Activated CD4-positive, alpha-beta memory T cell treated with anti-CD3 and anti-CD28 coated beads for 36 hours (primary cell): ENCODE results near the gene ZNF555. TPM values are rescaled to one million over a fixed set of nuclear protein-coding genes. Genes with fewer than 3 reads are reported as not detected.
A peak's percentile ranks its signal among the peaks of the same experiment; 100 is the strongest.

ENCODE experiments used
- CTCF ChIA-PET: fragments of 350-600 bp; sonication (Branson Sonifier 250); formaldehyde crosslinking; loops from one replicate; lab custom pipeline; 2021; ENCODE audit warnings: antibody characterized with exemption, inconsistent platforms; lab: Charles Lee
- POLR2A ChIA-PET: fragments of 350-600 bp; sonication (Branson Sonifier 250); formaldehyde crosslinking; loops from one replicate; lab custom pipeline; 2021; ENCODE audit warnings: antibody characterized with exemption; lab: Charles Lee
- DNase-seq: peaks from one replicate; pipeline ENCODE4 v3.0.0-alpha.2; 2020
- H3K27ac Mint-ChIP-seq: one replicate; pipeline ENCODE4 v1.8.0; 2021; ENCODE audit warnings: mixed read lengths
- H3K27me3 Mint-ChIP-seq: one replicate; pipeline ENCODE4 v1.8.0; 2021; ENCODE audit warnings: mixed read lengths
- H3K36me3 Mint-ChIP-seq: one replicate; pipeline ENCODE4 v1.8.0; 2021; ENCODE audit warnings: mixed read lengths
- H3K4me1 Mint-ChIP-seq: one replicate; pipeline ENCODE4 v1.8.0; 2021; ENCODE audit warnings: low read depth, mixed read lengths
- H3K4me3 Mint-ChIP-seq: one replicate; pipeline ENCODE4 v1.8.0; 2021; ENCODE audit warnings: mild to moderate bottlenecking, mixed read lengths
- H3K9me3 Mint-ChIP-seq: one replicate; pipeline ENCODE4 v1.8.0; 2021; ENCODE audit warnings: mixed read lengths
- intact Hi-C: fragments of 100-400 bp; cut with micrococcal nuclease; formaldehyde crosslinking; loops from one replicate; pipeline ENCODE4 v1.15.1; 2023
- total RNA-seq, 2 experiments: library from RNA; stranded (reverse); gene quantifications; one replicate each; pipeline ENCODE4 v1.2.3, GENCODE V29; 2021

ZNF555 gene
- total RNA-seq, 2 experiments from 2014 or later = 3.6 to 3.8 TPM

DNA sequence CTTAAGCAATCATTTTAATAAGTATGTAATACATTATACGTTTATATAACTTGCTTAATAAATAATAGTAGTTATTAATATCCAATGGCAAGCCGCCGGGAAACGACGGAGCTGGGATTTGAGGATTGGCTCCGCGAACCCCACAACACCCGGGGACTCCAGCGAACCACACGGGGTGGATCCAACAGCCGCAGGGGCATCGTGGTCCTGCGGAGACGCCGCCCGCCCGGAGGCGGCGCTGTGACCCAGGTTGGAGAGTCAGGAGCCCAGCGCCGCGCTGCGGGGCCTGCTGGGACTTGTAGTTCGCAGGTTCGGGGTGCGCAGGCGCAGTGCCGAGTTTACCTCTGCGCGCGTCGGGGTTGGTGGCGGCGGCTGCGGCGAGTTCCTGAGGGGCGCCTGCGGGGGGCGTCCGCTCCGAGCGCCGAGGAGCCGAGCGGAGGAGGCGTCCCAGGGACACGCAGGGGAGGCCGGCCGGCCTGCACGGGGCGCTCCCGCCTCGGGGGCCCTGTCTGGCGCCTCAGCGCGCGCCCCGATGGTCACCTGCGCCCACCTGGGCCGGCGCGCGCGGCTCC is 21.6 kb upstream of the ZNF555 start, which contains the start of gene ZNF554:
Gene ZNF554, plus strand, starts transcription at position 329 of the 572 bp plus-strand sequence. Its CDS starts 204 bp downstream, at position 533.
- no peak within 1 kb of the TSS for H3K27ac Mint-ChIP-seq
- peaks cover 2% of the 10 kb centered on the region for H3K36me3 Mint-ChIP-seq
- no peaks in the 10 kb centered on the region for H3K27me3 Mint-ChIP-seq
- peak within 1 kb of the TSS; percentile 79 for H3K4me3 Mint-ChIP-seq
- ChIA-PET CTCF (interaction anchor here (0.7 to 1.6 kb wide), 6 partner anchors 8 to 171 kb away, joined by 3 to 6 read pairs (median 4); partner anchors contain the start of gene SGTA), POLR2A (no interaction called here)
- intact Hi-C loops = loop anchor here (1.0 to 10.0 kb wide), 4 partner anchors 21 to 158 kb away; partner anchors contain the start of genes THOP1, TLE6 and ZNF555
- peak; percentile 98 for DNase-seq
- H3K4me1 Mint-ChIP-seq = peaks cover 9% of the 10 kb centered on the region
- no peaks in the 10 kb centered on the region for H3K9me3 Mint-ChIP-seq

DNA sequence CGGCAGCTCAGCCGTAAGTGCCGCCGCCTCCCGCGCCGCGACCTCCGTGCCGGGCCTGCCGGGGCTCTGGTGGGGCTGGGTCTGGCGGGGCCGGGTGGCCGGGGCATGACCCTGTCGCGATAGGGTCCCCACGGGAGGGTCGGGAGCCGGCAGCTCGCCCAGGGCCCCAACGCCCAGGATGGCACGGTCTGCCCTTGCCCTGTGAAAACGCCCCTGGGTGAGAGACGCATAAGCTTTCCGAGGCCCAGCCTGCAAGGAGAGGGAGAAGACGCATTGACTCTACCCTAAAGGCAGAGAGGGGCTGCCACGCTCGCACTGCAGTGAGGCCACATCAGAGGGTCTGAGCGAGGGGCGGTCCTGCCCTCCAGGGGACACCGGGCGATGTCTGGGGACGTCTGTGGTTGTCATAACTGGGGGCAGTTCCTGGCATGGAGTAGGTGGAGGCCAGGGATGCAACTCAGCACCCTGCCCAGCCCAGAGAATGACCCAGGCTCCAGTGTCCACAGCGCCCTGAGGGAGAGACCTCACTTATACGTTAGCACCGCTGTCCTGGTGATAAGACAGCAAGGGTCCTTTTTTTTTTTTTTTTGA is 21.1 kb upstream of the ZNF555 start:
- peak; percentile 20 for DNase-seq
- H3K4me3 Mint-ChIP-seq = peak overlapping the region; percentile 79
- intact Hi-C loops = loop anchor here (10.0 kb wide), 1 partner anchor 55 kb away; no protein-coding TSS in a partner anchor
- CTCF ChIA-PET = interaction anchor here (0.7 to 1.6 kb wide), 2 partner anchors 9 to 172 kb away, joined by 3 to 6 read pairs; no protein-coding TSS in a partner anchor
- peaks cover 4% of the 10 kb centered on the region for H3K36me3 Mint-ChIP-seq
- H3K9me3 Mint-ChIP-seq = no peaks in the 10 kb centered on the region
- H3K27ac Mint-ChIP-seq = no peak overlapping the region
- POLR2A ChIA-PET = no interaction called here
- H3K4me1 Mint-ChIP-seq = peaks cover 9% of the 10 kb centered on the region
- no peaks in the 10 kb centered on the region for H3K27me3 Mint-ChIP-seq

DNA sequence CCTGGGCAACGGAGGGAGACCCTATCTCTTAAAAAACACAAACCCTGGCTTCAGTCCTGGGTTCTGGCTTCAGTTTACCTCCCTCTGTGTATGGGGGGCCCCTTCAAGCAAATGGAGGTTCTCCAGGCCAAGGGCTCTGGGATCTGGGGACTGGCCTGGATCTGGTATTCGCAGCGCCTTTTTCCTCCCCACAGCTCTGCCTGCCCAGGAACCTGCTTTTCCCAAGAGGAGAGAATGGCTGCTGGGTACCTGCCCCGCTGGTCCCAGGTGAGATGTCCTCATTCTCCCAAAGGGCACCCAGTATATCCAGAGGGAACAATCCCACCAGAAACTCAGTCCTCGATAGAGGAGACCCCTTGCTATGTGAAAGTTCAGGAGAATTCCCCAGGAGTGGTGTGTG is 18.4 kb upstream of the ZNF555 start:
- CTCF ChIA-PET = interaction anchor here (1.6 kb wide), 1 partner anchor 18 kb away, joined by 3 read pairs; the partner anchor contains the start of gene ZNF555

DNA sequence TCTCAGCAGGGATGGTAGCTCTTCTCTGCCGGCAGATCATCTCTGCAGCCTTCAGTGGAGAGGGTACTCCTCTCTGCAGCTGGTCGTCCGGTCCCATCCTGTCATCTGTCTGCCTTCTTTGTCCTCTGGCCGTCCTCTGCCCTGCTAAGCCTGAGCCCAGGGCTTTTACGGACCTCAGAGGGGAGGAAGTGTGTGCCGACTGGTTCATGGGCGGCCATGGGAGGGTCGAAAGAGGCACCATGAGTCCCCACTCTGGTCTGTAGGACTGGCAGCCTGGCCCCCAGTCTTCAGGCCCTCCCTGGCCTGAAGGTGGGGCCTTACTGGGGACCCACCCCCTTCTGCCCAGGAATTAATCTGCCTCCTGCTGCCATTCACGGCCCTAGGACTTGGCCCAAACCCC is 17.6 kb upstream of the ZNF555 start:
- no peak overlapping the region for H3K4me3 Mint-ChIP-seq
- ChIA-PET POLR2A (no interaction called here), CTCF (interaction anchor here (1.6 kb wide), 1 partner anchor 17 kb away, joined by 3 read pairs; the partner anchor contains the start of gene ZNF555)

More for the DNA sequence above, 18.4 kb upstream of the ZNF555 start:
- POLR2A ChIA-PET = no interaction called here
- intact Hi-C loops = loop anchor here (10.0 kb wide), 1 partner anchor 52 kb away; no protein-coding TSS in a partner anchor
- peaks cover 3% of the 10 kb centered on the region for H3K9me3 Mint-ChIP-seq
- H3K27me3 Mint-ChIP-seq = no peaks in the 10 kb centered on the region
- DNase-seq = no peak
- no peak overlapping the region for H3K27ac Mint-ChIP-seq
- H3K36me3 Mint-ChIP-seq = peaks cover 13% of the 10 kb centered on the region
- H3K4me3 Mint-ChIP-seq = no peak overlapping the region
- peaks cover 5% of the 10 kb centered on the region for H3K4me1 Mint-ChIP-seq

DNA sequence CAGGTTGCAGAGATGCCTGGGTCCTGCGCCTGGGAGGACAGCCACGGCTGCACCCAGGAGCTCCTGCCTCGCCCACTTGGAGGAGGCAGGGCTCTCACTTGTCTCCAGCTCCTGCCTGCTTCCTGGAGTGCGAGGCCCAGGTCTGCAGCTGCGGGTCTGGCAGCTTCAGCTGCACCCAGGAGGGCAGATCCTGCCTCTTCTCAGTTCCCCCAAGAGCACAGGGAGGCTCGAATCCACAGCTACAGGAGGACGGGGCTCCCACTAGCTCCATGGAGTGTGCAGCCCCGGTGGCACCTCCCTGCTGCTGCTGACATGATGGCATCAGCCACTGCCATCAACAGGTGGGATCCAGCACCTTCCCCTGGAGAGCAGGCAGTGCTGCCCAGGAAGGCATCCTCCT is 17.1 kb upstream of the ZNF555 start:
- POLR2A ChIA-PET = no interaction called here
- Mint-ChIP-seq H3K4me1 (peaks cover 2% of the 10 kb centered on the region), H3K9me3 (peaks cover 11% of the 10 kb centered on the region), H3K27ac (no peak overlapping the region), H3K4me3 (no peak overlapping the region), H3K36me3 (peaks cover 23% of the 10 kb centered on the region), H3K27me3 (no peaks in the 10 kb centered on the region)
- no peak for DNase-seq
- CTCF ChIA-PET = interaction anchor here (1.6 kb wide), 1 partner anchor 17 kb away, joined by 3 read pairs; the partner anchor contains the start of gene ZNF555
- intact Hi-C loops = loop anchor here (10.0 kb wide), 1 partner anchor 51 kb away; no protein-coding TSS in a partner anchor

More for the DNA sequence above, 17.6 kb upstream of the ZNF555 start:
- no peak for DNase-seq
- H3K4me1 Mint-ChIP-seq = peaks cover 2% of the 10 kb centered on the region
- H3K27ac Mint-ChIP-seq = no peak overlapping the region
- H3K9me3 Mint-ChIP-seq = peaks cover 10% of the 10 kb centered on the region
- peaks cover 21% of the 10 kb centered on the region for H3K36me3 Mint-ChIP-seq
- no peaks in the 10 kb centered on the region for H3K27me3 Mint-ChIP-seq
- intact Hi-C loops = loop anchor here (10.0 kb wide), 1 partner anchor 51 kb away; no protein-coding TSS in a partner anchor

DNA sequence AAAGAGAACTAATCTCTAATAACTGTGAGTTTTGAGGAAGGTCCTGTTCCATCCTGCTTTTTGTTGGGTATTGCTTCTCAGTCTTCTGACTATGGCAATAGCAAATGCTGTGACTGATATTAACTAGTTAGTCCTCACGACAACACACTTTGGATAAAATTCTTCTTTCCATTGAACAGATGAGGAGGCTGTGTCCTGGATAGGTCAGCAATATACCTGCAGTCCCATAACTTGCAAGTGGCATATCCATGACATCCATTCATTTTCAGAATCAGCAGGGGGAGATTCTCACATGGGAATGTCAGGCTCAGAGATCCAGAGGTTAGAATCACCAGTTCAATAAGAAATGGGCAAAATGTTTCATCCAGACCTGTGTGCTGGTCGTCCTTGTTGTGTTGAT is 14.3 kb upstream of the ZNF555 start:
- Mint-ChIP-seq H3K9me3 (peaks cover 24% of the 10 kb centered on the region), H3K27me3 (no peaks in the 10 kb centered on the region), H3K4me1 (no peaks in the 10 kb centered on the region), H3K4me3 (no peak overlapping the region), H3K27ac (no peak overlapping the region), H3K36me3 (peaks cover 34% of the 10 kb centered on the region)
- CTCF ChIA-PET = interaction anchor here (1.0 kb wide), 1 partner anchor 179 kb away, joined by 3 read pairs; no protein-coding TSS in a partner anchor
- POLR2A ChIA-PET = no interaction called here
- no peak for DNase-seq
- intact Hi-C loops = loop anchor here (10.0 kb wide), 1 partner anchor 48 kb away; no protein-coding TSS in a partner anchor

DNA sequence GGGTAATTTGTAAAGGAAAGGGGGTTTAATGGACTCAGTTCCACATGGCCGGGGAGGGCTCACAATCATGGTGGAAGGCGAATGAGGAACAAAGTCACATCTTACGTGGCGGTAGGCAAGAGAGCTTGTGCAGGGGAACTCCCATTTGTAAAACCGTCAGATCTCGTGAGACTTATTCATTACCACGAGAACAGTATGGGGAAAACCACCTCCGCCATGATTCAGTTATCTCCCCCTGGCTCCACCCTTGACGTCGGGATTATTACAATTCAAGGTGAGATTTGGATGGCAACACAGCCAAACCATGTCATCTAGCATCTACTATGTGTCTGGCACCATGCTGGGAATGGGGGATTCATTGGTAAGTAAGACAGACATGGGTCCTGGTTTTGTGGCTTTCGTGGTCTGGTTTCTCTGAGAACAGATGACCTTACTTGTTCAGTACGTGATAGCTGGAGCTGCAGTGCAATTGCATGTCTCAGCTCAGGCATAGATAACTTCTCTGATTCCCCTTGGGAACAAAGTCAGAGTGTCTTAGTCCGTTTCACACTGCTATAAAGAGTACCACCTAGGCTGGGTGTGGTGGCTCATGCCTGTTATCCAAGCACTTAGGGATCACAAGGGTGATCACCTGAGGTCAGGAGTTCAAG is 13.3 kb upstream of the ZNF555 start:
- ChIA-PET POLR2A (no interaction called here), CTCF (no interaction called here)
- intact Hi-C loops = loop anchor here (10.0 kb wide), 1 partner anchor 47 kb away; no protein-coding TSS in a partner anchor
- Mint-ChIP-seq H3K27me3 (no peaks in the 10 kb centered on the region), H3K4me1 (no peaks in the 10 kb centered on the region), H3K9me3 (peaks cover 31% of the 10 kb centered on the region), H3K4me3 (no peak overlapping the region), H3K36me3 (peaks cover 43% of the 10 kb centered on the region), H3K27ac (no peak overlapping the region)
- no peak for DNase-seq

DNA sequence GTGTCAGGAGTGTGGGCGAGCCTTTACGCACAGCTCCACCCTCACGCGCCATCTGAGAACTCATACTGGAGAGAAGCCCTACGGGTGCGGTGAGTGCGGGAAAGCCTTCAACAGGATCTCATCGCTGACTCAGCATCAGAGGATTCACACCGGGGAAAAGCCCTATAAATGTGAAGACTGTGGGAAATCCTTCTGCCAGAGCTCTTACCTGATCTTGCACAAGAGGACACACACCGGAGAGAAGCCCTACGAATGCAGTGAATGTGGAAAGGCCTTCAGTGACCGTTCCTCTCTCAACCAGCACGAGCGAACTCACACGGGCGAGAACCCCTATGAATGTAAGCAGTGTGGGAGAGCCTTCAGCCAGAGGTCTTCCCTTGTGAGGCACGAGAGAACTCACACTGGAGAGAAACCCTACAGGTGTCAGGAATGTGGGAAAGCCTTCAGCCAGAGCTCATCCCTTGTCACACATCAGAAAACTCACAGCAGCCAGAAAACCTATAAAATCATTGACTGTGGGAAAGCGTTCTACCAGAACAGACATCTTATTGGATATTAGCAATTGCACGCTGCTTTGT is 6.9 kb upstream of the ZNF555 start:
- Mint-ChIP-seq H3K9me3 (peaks cover 65% of the 10 kb centered on the region), H3K27ac (no peak overlapping the region), H3K27me3 (no peaks in the 10 kb centered on the region), H3K4me1 (no peaks in the 10 kb centered on the region), H3K36me3 (peaks cover 65% of the 10 kb centered on the region), H3K4me3 (no peak overlapping the region)
- no peak for DNase-seq
- POLR2A ChIA-PET = no interaction called here
- intact Hi-C loops = no loop called here
- CTCF ChIA-PET = interaction anchor here (1.0 kb wide), 1 partner anchor 15 kb away, joined by 4 read pairs; no protein-coding TSS in a partner anchor

DNA sequence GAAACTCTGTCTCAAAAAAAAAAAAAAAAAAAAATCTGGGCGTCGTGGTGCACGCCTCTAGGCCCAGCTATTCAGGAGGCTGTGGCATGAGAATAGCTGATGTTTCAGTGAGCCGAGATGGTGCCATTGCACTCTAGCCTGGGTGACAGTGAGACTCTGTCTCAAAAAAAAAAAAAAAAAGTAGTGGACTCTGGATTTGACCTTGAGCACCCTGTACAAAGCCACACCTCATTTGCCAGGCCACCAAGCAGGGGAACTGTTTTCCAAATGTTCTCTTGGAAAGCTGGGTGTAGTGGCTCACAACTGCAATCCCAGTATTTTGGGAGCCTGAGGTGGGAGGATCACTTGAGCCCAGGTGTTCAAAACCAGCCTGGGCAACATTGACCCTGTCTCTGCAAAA is 3.8 kb upstream of the ZNF555 start:
- CTCF ChIA-PET = no interaction called here
- POLR2A ChIA-PET = interaction anchor here (0.7 kb wide), 1 partner anchor 175 kb away, joined by 5 read pairs; no protein-coding TSS in a partner anchor

DNA sequence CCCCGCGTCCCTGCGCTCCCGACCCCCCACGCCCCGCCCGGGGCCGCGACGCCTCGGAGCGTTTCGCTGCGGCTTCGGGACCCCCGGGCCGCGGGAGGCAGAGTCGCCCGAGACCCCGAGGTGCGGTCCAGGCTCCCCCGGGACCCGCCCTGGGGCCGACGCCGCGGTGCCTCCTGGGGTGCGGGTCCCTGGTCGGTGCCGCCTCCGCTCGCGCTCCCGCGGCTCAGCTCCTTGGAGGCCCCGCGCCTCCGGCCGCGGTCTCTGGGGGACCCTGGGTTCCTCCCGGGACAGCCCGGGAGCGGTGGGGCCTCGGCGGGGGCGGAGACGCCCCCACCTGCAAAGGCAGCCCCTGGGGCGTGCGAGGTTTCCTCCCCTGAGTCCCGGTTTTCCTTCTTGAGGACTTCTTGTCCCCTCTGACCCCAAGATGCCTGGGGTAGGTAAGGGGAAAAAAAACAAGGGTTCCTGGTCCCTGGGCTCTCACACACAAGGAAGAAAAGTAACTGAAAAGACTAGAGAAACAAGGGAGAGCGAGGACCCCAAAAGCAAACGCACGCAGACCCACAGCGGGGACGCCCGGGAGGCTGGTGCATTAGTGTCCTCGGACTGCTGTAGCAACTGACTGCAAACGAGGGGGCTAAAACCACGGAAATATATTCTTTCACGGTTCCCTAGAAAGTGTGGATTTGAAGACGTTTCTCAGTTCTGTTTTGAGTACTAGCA is 740 bp downstream of the ZNF555 start:
- H3K27me3 Mint-ChIP-seq = no peaks in the 10 kb centered on the region
- intact Hi-C loops = loop anchor here (2.0 to 5.0 kb wide), 2 partner anchors 23 to 60 kb away; partner anchors contain the start of genes ZNF554 and ZNF57
- ChIA-PET POLR2A (no interaction called here), CTCF (interaction anchor here (0.6 to 1.6 kb wide), 7 partner anchors 8 to 214 kb away, joined by 3 to 5 read pairs (median 3); no protein-coding TSS in a partner anchor)
- peaks cover 8% of the 10 kb centered on the region for H3K9me3 Mint-ChIP-seq
- peaks cover 9% of the 10 kb centered on the region for H3K4me1 Mint-ChIP-seq
- peaks cover 20% of the 10 kb centered on the region for H3K36me3 Mint-ChIP-seq
- DNase-seq = peak; percentile 11
- H3K27ac Mint-ChIP-seq = no peak overlapping the region
- peak overlapping the region; percentile 68 for H3K4me3 Mint-ChIP-seq

More for the DNA sequence above, 3.8 kb upstream of the ZNF555 start:
- intact Hi-C loops = no loop called here
- Mint-ChIP-seq H3K36me3 (peaks cover 54% of the 10 kb centered on the region), H3K27ac (no peak overlapping the region), H3K27me3 (no peaks in the 10 kb centered on the region), H3K4me3 (no peak overlapping the region), H3K4me1 (peaks cover 7% of the 10 kb centered on the region), H3K9me3 (peaks cover 49% of the 10 kb centered on the region)
- no peak for DNase-seq

DNA sequence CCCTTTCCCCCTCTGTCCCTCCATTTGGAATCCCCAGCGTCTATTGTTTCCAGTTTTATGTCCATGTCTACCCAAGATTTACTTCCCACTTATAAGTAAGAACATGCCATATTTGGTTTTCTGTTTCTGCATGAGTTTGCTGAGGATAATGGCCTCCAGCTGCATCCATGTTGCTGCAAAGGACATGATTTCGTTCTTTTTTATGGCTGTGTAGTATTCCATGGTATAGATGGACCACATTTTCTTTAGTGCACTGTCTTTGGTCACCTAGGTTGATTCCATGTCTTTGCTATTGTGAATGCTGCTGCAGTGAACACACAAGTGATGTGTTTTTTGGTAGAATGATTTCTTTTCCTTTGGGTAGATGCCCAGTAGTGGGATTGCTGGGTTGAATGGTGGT is 3.8 kb downstream of the ZNF555 start:
- ChIA-PET POLR2A (interaction anchor here (0.7 kb wide), 1 partner anchor 8 kb away, joined by 3 read pairs; no protein-coding TSS in a partner anchor), CTCF (no interaction called here)
- Mint-ChIP-seq H3K9me3 (peaks cover 5% of the 10 kb centered on the region), H3K4me1 (peaks cover 15% of the 10 kb centered on the region), H3K4me3 (no peak overlapping the region), H3K27ac (no peak overlapping the region), H3K36me3 (peaks cover 20% of the 10 kb centered on the region), H3K27me3 (no peaks in the 10 kb centered on the region)
- DNase-seq = no peak
- intact Hi-C loops = no loop called here
